Stimulated activated CD8-positive, alpha-beta memory T cell treated with anti-CD3 and anti-CD28 coated beads, Interleukin-4, amount 100 ng/mL, for 4 hours (primary cell): ENCODE data around the gene CUL4B.
A peak's percentile ranks its signal among the peaks of the same experiment; 100 is the strongest.
"Not testable (repeated sequence)": the region's sequence is repeated elsewhere in the genome, so short reads cannot be mapped to it uniquely, and the experiment has no call there.

ENCODE experiments used
- DNase-seq, 2 donors: peaks; one replicate each; pipeline ENCODE4 v3.0.0-alpha.2; 2020; ENCODE audit warnings: low read depth in 2 of 2, low spot score in 1 of 2

The CUL4B gene

GRCh38 chrX:120534413-120535205 lies 26.2 kb downstream of the CUL4B start:
- no peak for DNase-seq

- DNase-seq, result no peak
Measured at GRCh38 chrX:120522820-120523219, 37.9 kb downstream of the CUL4B start.

GRCh38 chrX:120517936-120518335 lies 42.8 kb downstream of the CUL4B start:
- no peak for DNase-seq

- no peak for DNase-seq
Measured at GRCh38 chrX:120514236-120514635, 46.5 kb downstream of the CUL4B start.

GRCh38 chrX:120512627-120513026 lies 48.1 kb downstream of the CUL4B start:
- no peak for DNase-seq

GRCh38 chrX:120512222-120512621 lies 48.5 kb downstream of the CUL4B start:
- no peak for DNase-seq

- no peak for DNase-seq
Measured at GRCh38 chrX:120504569-120504968, 56.2 kb downstream of the CUL4B start.

- DNase-seq, result no peak
Measured at GRCh38 chrX:120499301-120500072, 61.3 kb downstream of the CUL4B start.

GRCh38 chrX:120490119-120490518 lies 70.6 kb downstream of the CUL4B start:
- DNase-seq, result not testable (repeated sequence)

- no peak for DNase-seq
Measured at GRCh38 chrX:120486786-120487185, 74.0 kb downstream of the CUL4B start.

- peak; percentile 5 to 6 for DNase-seq
Measured at GRCh38 chrX:120485638-120486520, 74.9 kb downstream of the CUL4B start.

GRCh38 chrX:120485315-120485637 lies 75.5 kb downstream of the CUL4B start:
- DNase-seq, result no peak

- no peak for DNase-seq
Measured at GRCh38 chrX:120477453-120477852, 83.3 kb downstream of the CUL4B start.

- no peak for DNase-seq
Measured at GRCh38 chrX:120476714-120477113, 84.0 kb downstream of the CUL4B start.

- not testable (repeated sequence) for DNase-seq
Measured at GRCh38 chrX:120475447-120475846, 85.3 kb downstream of the CUL4B start.
